NK-92 (cell line): ENCODE measurements around the gene COMT.

ENCODE experiments used
- DNase-seq: peaks from one replicate; lab custom pipeline; 2025; ENCODE audit not compliant: unreplicated experiment; lab: John Stamatoyannopoulos, UW

Gene COMT

DNA sequence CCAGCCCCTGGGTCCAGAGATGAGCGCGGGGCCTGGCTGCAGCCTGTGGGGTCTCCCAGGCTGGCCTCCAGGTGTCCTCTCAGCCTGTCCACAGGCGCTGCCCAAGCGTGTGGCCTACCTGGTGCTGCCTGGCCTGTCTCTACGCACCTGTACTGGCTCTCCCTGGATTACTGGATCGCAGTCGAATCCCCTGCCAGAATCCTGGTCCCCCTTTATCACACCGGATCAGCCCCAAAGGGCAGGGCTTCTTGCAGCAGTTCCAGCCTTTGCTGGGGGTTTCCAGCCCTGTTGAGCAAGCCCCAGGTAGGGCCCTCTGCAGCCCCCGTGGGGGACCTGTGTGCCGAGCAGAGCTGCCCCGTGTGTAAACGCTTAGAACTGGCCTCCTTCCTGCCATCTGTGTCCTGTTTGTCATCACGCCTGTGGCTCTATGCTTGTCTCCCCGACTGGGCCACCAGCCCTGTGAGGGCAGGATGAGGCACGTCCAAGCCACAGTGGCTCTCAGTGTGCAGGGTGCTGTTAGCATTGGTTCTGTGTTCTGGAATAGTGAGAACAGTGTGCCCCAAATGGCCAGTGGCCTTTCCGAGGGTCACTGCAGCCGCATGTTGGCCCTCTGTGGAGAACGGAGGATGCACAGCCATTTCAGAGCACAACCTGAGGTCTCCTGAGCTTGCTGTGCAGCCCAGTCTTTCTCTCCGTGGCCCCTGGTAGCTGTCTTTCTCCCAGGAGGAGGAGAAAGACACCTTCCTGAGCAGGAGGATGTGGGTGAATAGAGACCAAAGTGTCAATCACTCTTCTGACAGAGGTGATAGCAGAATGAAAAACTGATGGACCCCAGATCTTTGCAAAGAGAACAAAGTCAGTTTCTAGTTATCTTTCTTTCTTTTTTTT is 13.9 kb downstream of the COMT start:
- no peak for DNase-seq

DNA sequence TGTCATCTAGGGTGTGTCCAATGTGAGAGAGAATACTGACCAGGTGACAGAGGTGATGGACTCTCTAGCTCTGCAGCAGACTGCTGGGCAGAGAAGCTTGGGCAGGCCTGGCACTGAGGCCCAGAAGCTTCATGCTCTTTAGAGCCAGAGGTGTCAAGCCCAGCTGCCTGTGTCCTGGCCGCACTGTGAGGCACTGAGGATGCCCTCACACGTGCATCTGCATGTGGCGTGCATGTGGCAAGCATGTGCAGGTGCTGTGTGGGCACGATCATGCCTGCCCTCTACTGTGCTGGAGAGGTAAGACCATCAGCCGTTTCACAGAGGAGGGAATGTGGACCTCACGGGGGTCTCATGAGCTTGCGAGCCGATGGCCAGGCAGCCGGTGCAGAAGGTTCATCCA is 15.9 kb downstream of the COMT start:
- no peak for DNase-seq

DNA sequence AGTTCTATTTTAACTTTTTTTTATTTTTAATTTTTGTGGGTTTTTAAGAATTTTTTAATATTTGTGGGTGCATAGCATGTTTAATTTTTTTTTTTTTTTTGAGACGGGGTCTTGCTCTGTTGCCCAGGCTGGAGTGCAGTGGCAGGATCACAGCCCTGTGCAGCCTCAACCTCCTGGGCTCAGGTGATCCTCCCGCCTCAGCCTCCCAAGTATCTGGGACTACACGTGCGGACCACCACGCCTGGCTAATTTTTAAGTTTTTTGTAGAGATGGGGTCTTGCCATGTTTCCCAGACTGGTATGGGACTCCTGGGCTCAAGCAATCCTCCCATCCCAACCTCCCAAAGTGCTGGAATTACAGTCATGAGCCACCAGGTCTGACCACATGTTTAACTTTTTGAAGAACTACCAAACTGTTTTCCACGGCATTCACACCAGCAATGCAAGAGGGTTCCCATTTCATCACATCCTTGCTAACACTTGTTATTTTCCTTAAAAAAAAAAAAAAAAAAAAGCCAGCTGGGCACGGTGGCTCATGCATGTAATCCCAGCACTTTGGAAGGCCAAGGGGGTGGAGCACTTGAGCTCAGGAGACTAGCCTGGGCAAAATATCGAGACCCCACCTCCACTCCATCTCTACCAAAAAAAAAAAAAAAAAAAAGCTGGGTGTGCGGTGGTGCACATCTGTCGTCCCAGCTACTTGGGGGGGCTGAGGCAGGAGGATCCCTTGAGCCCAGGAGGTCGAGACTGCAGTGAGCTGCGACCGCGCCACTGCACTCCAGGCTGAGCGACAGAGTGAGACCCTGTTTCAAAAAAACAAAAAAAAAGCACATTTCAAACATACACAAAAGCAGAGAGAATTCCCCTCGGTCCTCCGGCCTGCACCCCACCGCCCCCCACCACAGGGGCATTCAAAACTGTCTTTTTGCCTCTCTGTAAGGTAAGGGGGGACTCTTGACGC is 16.8 kb downstream of the COMT start:
- DNase-seq: no peak

DNA sequence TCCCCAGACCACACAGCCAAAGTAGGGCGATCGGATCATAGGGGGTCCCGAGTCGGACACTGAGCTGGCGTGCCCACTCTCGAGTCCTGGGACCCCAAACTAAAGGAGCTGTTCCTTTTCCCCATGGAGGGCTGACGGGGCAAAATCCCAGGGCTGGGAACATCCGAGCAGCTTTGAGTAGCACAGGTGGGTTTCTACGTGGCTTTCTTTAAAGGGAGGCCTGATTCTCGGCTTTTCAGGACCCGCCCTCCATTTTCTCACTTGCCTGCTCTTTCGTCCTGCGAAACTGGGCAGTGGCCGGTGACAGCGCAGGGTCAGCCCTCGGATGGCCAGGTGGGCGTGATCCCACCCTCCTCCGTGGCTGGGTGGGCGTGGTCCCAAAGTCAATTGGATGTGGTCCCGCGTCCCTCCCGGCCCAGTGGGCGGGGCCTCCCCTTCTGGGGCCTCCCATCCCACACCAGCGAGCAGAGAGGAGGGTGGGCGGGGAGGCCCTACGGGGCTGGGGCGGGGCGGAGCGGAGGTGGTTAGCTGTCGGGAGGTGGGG is 17.5 kb downstream of the COMT start:
- DNase-seq: no peak

DNA sequence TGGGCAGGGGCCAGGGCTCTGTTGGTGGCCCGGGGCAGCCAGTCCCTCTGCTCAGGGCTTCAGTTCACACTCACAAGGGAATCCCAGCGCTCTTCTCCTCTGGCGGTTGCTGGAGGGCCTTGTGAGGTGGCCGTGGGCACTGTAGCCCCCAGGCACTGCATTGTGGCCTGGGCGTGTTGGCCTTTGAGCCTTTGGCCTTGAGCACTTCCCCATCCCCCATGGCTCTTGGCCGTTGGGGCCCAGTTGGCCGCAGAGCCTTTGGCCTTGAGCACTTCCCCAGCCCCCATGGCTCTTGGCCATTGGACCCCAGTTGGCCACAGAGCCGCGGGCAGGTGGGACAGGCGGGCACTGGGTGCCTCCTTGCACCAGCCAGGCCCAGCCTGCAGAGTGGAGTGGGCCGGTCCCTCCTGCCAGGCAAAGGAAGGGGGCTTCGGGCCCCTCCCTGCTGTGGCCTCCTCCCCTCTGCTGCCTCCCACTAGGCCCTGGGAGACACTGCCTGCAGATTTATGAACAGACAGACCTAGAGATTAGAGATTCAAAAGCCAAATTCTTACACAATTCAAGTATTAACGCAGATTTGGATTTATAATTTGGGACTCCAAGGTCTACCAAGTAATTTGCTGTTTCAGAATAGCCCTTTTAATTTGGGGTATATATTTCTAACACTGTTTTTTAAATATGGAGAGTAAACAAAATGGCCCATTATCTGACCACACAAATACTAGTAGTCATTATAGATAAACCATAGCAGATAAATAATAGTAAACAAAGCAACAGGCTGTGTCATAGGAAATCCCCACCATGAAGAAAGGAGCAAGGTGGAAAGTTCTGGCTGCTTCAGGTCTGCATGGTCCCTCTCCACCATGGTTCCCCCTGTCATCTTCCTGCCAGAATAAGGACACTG is 18.3 kb downstream of the COMT start:
- DNase-seq: no peak

DNA sequence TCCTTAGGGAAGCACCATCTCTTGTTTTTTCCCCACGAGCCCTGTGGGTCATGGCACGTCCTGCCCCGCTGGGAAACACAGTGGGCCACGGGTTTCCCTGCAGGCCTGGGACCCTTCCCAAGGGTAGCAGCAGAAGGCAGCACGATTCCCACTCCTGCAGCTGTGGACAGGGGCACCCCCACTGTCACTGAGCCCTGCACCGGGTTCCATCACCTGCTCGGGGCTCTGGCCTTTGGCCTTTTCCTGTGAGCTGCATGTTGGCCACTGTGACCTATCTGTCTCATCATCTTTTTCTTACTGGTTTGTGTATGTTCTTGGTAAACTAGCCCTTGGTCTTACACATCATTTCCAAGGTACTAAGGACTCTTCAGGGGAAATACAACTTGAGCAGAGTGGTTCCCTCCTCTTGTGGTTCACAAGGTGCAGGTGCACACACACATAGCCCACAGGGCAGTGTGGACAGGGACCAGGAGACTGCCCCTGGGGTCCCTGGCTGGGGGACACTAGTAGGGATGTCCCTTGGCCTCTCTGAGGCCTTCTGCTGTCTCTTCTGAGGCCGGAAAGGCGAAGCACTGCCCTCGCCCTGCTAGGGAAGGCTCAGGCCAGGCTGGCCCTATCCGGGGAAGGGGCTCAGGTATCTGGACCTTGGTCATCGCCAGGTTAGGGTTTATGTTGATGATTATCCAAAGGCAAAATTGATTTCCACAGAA is 19.1 kb downstream of the COMT start:
- DNase-seq: no peak

DNA sequence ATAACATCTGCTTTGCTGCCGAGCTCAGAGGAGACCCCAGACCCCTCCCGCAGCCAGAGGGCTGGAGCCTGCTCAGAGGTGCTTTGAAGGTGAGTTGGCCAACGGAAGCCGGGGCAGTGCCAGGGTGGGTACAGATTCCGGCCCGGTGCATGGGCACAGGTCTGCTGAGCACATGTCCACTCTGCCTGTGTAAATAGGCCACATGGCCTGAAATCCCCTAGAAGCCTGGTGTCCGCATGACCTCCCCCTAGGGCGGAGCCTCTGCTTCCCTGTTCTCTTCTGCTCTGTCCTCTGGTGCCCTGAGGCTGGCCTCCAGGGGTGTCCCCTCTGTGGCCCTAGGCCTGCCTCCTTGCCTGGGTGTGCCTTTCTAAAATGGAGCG is 19.6 kb downstream of the COMT start:
- DNase-seq: no peak

DNA sequence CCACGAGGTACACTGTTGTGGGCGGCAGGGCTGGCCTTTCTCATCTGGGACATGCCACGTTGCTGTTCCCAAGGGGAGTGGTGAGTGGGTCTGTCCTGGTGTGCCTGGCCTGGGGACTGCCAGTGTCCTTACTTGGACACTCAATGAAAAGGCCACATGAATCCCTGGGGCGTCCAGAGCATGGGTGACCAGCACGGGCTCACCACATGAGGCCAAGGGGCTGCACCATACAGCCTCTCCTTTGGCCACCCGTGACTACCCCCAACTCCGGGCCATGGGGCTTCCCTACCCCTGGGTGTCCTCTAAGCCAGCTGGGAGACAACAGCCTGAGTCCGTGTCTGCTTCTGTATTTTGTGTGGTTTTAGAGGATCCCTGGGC is 20.3 kb downstream of the COMT start:
- no peak for DNase-seq

DNA sequence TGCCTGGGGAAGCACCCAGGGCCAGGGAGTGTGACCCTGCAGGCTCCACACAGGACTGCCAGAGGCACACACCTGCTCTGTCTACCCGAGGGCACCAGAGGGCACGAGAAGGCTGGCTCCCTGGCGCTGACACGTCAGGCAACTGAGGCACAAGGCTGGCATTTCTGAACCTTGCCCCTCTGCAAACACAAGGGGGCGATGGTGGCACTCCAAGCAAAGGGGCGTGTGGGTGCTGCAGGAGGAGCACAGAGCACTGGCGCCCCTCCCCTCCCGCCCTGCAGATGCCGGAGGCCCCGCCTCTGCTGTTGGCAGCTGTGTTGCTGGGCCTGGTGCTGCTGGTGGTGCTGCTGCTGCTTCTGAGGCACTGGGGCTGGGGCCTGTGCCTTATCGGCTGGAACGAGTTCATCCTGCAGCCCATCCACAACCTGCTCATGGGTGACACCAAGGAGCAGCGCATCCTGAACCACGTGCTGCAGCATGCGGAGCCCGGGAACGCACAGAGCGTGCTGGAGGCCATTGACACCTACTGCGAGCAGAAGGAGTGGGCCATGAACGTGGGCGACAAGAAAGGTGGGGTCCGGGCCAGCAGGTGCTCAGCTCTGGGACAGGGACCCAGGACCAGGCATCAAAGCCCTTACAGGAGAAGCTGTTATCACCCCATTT is 20.8 kb downstream of the COMT start:
- DNase-seq: no peak

DNA sequence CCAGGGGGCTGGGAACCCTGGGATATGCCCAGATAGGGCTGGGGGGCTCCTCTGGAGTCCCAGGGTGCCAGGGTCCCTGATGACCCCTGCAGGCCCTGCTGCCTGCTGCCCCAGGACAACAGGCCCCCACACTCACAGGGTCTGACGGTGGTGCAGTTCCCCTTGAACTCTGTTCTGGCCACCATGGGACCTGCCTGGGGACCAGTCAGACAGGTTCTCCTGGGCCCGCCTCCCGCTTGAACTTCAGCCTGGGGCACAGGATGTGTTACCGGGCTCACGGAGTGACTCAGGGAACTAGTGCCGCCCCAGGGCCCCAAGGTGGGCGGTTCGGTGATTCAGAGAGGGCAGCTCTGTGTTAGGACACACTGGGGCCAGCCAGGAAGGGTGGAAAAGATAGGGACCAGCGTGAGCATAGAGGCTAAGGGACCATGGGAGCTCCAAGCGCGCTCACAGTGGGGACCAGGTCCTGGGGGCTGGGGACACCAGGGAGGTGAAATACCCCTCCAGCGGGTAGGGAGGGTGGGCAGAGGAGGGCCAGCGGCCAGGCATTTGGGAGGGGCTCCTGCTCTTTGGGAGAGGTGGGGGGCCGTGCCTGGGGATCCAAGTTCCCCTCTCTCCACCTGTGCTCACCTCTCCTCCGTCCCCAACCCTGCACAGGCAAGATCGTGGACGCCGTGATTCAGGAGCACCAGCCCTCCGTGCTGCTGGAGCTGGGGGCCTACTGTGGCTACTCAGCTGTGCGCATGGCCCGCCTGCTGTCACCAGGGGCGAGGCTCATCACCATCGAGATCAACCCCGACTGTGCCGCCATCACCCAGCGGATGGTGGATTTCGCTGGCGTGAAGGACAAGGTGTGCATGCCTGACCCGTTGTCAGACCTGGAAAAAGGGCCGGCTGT is 21.6 kb downstream of the COMT start:
- DNase-seq: no peak

DNA sequence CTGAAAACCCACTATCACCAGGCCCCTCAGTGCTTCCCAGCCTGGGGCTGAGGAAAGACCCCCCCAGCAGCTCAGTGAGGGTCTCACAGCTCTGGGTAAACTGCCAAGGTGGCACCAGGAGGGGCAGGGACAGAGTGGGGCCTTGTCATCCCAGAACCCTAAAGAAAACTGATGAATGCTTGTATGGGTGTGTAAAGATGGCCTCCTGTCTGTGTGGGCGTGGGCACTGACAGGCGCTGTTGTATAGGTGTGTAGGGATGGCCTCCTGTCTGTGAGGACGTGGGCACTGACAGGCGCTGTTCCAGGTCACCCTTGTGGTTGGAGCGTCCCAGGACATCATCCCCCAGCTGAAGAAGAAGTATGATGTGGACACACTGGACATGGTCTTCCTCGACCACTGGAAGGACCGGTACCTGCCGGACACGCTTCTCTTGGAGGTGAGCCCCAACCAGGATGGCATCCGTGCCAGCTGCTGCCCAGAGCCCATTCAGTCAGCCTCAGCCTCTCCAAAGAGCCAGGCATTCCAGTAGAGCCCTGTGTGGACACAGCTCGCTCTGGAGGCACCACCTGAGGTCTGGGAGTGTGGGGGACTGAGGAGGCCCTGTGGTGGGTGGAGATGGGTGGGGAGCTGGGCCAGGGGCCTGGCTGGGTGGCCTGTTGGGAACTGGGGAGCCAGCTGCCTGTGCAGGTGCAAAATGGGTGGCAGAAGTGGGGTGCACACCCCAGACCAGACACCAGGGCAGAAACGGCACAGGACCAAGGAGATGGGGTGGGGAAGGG is 22.5 kb downstream of the COMT start:
- DNase-seq: no peak

DNA sequence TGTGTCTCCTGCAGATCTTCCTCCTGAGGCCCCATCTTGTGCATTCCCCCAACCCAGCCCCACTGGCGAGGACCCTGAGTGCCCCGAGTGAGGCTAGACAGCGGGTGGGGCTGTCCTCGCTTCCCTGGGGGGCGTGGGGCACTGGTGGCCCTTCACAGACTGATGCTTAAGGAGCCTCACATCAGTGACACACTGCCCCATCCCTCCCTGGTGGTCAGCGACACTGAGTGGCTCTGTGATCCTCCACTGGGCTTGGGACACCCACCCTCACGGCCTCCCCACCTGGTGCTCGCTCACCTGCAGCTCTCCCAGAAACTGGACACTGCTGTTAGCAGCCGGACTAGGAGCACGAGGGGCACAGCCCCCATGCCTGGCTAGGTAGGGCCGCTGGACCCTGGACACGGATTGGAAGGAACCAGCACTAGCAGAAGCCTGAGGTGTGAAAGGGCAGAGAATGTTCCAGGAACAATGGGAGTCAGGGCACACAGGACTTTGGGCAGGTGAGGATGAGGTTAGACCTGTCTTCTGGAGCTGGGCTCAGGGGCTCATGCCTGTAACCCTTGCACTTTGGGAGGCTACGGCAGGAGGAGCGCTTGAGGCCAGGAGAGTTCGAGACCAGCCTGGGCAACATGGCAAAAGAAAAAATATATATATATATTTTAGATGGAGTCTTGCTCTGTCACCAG is 23.3 kb downstream of the COMT start:
- DNase-seq: no peak

DNA sequence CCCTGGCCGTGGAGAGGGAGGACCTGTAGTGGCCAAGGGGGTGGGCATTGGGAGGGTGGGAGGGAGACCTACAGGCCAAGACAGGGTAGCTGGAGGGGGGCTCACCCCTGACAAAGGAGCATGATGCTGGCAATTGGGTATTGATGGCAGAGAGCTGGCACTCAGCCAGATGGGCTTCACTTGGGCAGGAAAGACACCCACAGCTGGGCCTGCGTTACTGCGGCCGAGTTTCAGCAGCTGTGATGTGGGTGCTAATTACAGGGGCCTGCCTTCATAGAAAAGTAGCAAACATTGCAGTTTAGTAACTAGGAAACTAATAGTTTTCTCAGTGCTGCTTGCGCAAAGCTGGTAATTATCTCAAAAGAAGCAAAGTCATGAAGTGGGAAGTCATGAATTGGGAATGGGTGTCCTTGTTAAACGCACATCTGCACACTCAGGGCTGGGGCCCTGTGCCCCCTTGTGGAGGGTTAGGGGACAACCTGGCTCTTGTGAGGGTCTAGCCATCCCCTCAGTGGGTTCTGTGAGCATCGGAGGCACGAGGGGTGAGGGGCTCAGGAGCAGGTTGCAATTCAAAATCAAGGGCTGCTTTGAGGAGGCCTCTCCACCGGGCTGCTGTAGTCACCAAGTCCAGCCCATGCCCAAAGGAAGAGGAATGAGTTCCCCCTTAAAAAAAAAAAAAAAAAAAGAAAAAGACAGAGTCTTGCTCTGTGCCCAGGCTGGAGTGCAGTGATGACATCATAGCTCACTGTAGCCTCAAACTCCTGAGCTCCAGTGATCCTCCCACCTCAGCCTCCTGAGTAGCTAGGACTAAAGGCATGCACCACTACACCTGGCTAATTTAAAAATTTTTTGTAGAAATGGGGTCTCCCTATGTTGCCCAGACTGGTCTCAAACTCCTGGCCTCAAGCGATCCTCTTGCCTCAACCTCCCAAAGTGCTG is 24.5 kb downstream of the COMT start:
- DNase-seq: no peak

DNA sequence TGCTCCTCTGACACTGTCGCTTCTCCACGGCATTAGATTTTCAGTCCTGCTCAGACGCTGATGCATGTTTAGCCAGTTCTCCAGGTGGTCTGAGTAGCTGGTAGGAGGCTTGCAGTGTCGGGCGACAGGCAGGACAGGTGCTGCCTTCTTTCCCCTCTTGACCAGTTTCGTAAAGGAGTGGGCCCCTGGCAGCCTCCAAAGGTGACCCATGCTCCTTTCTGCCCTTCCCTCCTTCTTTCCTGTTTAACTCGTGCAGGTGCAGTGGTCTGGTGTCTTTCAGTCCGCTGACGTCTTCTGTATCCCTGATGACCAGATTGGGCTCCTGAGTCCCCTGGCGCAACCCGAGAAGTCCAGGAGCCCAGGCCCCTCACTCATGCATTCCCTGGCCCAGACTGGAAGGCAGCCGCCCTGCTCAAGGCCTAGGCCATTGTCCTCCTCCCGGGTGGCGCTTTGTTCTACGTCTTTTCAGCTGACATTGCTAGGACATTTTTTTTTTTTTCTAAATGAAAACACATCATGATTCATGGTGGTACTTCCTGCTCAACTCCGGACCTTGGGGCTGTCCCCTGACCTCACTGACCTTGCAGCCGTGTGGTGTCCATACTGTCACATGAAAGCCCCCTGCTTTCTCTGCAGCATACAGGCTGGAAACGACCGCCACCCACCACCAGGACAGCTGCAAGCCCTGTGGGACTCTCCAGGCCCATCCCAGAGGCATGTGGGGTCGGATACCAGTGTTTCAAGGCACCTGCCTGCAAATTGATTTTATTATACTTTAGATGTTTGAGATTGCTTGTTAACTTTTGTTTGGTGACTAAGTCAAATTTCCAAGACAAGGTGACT is 25.6 kb downstream of the COMT start:
- no peak for DNase-seq

DNA sequence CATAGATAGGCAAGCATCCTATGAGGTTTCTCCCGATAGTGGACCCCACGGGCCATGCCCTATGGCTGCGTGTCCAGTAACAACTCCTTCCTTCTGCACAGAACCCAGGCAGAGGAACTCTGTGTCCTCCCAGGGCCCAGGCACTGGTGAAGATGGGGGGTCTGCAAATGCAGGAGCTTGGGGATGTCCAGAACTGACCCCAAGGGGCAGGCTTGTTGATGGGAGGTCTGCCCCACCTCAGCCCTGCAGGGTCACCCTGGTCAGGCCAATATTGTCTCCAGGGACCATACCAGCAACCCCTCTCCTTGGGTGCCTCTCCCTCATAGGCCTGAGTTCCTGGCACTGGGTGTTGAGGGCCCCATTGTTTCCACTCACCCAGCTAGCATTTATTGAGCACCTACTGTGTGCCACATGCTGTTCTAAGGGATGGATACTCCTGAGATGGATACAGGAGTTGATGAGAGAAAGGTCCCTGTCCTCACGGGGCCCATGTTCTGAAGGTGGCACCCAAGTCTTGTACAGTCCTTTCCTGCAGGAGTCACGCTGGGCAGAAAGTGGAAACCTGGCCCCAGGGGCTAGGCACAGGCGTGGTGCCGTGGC is 26.4 kb downstream of the COMT start:
- DNase-seq: no peak
